ENCODE data around the gene ACTL8. TPM values are rescaled to one million over a fixed set of nuclear protein-coding genes. Genes with fewer than 3 reads are reported as not detected.
"Not testable (repeated sequence)": the region's sequence is repeated elsewhere in the genome, so short reads cannot be mapped to it uniquely, and the experiment has no call there.

The ACTL8 gene
- total RNA-seq, 1 donor from 2014 or later = not detected

GRCh38 chr1:17735348-17735747, 19.8 kb upstream of the ACTL8 start:
- DNase-seq (ENCODE audit: low spot score) = no peak

DNA sequence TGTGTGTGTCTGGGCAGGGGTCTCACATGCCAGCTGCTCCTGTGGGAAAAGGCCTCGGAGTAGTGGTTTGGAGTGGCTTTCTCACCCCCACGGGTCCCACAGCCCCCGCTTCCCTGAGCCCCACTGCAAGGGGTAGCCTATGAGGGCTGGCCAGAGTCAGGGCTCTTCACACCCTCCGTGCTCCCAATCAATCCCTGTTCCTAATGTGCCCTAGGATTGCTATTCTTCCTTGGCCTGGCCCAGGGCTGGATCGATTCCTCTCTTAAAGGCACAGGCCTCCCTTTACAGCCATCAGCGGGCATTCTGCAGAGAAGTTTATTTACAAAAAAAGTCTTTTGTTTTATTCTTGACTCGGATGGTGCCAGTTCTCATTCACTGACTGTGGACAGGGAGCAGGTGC, 19.3 kb upstream of the ACTL8 start:
- DNase-seq (ENCODE audit: low spot score) = no peak

DNA sequence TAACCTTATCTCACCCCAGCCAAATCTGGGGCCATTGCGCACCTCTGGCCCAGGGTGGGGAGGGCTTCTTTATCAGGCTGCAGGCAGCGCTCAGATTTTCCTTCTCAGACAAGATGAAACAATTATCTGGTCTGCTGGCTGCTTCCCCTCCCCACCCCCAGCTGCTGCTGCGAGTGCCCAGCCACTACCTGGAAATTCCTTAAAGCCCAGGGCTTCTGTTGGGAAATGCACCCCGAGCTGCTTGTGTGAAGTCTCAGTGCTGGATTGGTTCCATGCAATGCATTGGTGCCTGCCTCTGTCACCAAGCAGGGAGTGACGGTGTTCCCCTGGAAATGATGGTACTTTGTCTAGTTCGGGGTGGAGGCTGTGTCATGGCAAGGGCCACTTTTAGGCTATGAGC, 18.5 kb upstream of the ACTL8 start:
- no peak for DNase-seq (ENCODE audit: low spot score)

DNA sequence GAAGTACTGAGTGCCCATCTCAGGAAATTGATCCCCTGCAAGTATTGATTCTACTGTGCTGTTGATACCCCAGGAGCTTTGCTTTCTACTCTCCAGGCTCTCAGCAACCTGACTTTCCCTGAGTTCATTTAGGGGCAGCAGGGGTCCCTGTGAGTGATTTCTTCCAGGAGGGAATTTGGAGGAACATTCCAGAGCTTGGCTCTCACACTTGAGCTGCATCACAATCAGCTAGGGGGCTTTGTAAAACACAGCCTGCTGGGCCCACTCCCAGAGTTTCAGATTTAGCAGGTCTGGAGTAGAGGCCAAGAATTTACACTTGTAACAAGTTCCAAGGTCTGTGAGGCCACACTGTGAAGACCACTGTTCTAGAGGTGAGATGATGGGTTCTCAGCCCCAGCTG, 16.1 kb upstream of the ACTL8 start:
- DNase-seq (ENCODE audit: low spot score) = no peak

- no peak for DNase-seq (ENCODE audit: low spot score)
Measured at GRCh38 chr1:17741052-17741451, 14.1 kb upstream of the ACTL8 start.

GRCh38 chr1:17742583-17742982, 12.6 kb upstream of the ACTL8 start:
- DNase-seq (ENCODE audit: low spot score) = no peak

GRCh38 chr1:17743008-17743647, 12.0 kb upstream of the ACTL8 start:
- no peak for DNase-seq (ENCODE audit: low spot score)

- DNase-seq (ENCODE audit: low spot score) = no peak
Measured at GRCh38 chr1:17743925-17744324, 11.2 kb upstream of the ACTL8 start.

DNA sequence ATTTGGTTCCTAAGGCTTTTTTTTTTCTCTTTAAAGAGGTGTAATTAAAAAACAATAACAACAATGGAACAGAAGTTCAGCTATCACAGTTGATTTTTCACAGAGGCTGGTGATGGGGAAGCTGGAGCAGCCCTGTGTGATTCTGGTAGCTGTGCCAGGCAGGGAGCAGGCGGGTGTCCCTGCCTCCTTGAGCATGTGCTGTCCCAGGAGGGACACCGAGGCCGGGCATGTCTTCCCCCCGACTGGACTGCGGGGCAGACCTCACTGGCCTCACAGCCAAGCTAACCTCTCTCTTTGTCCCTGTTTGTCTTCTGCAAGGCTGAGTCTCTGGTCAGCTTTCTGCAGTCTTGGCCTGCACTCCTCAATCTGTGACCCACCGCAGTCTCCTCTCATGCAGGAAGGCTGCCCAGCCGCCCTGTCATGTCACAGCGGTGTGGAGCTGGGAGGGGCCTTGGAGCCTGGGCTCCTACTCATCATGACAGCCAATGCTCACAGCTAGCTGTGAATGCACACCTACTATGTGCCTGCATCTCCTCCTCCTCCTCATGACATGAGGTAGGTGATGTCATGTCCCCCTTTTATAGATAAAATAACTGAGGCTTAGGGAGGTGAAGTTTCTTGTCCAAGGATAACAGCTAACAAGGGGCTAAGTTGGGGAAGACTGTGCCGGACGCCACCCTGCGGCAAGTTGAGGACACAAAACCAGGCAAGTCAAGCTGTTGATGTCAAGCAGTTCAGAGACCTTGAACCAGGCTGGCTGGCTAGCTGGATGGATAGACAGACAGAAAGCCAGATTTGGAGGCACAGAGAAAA, 10.3 kb upstream of the ACTL8 start:
- DNase-seq (ENCODE audit: low spot score) = no peak

- no peak for DNase-seq (ENCODE audit: low spot score)
Measured at GRCh38 chr1:17745479-17745955, 9.6 kb upstream of the ACTL8 start.

DNA sequence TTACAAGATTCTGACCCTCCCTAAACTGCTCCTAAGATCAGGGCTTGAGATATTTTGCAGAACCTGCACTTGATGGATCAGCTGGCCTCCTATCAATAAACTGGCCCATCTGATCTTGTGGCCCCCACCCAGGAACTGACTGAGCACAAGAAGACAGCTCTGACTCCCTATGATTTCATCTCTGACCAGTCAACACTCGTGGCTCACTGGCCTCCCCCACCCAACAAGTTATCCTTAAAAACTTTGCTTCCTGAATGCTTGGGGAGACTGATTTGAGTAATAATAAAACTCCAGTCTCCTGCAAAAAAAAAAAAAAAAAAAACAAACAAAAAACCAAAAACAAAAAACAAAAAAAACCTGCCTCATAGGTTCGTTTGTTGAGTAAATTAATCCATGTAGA, 8.9 kb upstream of the ACTL8 start:
- DNase-seq (ENCODE audit: low spot score) = not testable (repeated sequence)

GRCh38 chr1:17746920-17747319, 8.2 kb upstream of the ACTL8 start:
- DNase-seq (ENCODE audit: low spot score) = no peak

DNA sequence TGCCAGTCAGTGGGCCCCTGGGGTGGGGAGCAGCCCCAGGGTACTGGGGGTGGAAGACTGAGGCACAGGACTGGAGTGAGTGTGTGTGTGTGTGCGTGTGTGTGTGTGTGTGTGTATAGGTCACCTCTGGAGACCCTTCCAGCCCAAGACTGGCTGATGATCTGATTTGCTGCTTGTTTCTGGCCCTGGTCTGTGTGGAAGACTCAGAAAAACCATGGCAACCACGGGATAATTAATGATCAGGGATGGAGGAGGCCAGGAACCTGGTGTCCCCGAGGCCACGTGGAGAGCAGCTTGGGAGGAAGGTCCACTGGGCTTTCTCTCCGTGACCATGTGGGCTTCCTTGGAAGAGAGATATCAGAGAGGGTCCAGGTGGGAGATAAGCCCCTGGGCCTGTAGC, 4.8 kb upstream of the ACTL8 start:
- DNase-seq (ENCODE audit: low spot score) = no peak

DNA sequence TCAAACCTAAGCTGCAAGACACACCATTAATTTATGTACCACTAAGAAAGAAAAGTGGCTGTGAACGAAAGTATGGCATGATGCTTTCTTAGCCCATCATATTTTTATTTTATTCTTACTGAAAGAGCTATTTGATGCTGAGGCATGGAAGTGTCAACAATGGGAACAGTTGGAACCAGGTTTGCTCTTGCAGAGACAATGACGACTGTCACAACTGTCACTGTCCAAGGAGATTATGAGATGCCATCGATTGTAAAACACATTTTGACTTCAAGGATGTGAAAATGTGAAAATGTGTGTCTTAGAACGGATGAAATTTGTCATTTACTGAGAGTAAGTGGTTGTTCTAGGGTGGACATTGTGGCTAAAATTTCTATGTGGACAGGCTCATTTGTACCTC, 2.8 kb upstream of the ACTL8 start:
- DNase-seq (ENCODE audit: low spot score) = no peak

DNA sequence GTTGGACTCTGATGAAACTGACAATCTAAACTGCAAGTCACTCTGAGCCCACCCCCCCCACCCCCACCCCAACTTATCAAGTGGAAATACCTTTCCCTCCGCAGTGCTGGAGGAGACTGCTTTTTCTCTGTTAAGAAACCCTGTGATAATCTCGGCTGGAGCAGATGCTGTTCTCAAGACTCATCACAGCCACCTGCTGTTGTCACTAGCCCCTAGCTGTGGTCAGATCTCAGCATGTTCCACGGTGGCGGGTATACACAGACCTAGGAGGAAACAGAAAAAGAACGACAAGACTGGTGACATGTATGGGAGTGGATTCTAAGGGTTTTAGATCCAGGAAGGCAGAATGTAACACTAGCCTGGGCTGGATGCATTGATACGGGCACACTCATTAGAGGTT, 2.3 kb downstream of the ACTL8 start:
- no peak for DNase-seq (ENCODE audit: low spot score)

DNA sequence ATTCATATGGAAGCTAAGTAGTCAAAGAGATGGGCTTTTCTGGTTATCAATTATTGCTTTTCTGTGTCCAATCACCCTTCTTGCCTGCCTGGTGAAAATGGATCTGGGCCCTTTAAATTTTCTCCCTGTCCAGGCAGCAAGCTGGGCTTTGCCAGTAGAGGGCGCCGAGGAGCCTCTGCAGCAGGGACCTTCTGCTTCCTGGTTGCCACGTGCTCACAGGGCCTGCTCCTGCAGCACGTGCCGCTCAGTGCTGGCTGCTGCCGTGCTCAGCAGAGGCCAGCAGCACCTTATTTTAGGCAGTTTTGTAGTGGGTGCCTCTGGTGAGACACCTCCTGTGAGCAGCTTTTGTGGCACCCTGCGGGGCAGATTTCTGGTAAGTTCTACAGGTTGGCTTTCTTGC, 4.0 kb downstream of the ACTL8 start:
- DNase-seq (ENCODE audit: low spot score) = no peak

DNA sequence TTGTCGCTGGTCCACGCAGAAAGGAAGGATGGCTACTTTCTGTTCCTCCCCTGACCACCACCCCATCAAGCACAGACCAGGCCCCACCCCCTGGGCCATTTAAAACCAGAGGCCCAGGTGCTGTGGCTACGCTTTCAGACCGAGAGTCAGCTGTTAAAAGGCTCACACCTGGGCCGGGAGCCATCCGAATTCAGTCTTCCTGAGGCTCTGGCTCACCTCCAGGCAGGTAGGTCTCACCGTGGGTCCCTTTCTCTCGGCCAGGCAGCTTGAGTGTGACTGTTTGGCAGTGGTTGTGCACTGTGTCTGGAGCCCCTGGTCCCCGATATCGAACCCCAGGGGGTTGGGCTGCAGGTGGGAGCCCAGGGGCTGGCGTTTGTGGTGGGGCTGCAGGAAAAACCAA, 7.2 kb downstream of the ACTL8 start:
- DNase-seq (ENCODE audit: low spot score) = no peak

- DNase-seq (ENCODE audit: low spot score) = no peak
Measured at GRCh38 chr1:17763417-17763816, 8.3 kb downstream of the ACTL8 start.

DNA sequence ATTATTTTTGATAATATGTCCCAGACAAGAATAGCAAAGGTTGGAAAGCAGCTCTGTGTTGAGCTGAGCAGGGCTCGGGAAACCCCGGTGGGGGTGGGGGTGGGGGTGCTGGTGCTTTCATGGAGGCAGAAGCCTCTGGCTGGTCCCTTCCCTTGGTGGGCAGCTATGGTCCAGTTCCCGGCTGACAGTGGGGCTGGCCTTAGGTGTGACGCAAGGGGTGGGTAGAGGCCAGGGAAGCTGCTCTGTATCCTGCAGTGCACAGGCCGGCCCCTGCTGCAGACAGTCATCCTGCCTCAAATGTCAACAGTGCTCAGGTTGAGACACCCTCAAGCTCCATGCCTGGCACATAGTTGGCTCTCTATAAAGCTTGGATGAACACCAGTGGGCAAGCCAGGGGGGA, 8.9 kb downstream of the ACTL8 start:
- DNase-seq (ENCODE audit: low spot score) = no peak

GRCh38 chr1:17764591-17764990, 9.5 kb downstream of the ACTL8 start:
- no peak for DNase-seq (ENCODE audit: low spot score)

DNA sequence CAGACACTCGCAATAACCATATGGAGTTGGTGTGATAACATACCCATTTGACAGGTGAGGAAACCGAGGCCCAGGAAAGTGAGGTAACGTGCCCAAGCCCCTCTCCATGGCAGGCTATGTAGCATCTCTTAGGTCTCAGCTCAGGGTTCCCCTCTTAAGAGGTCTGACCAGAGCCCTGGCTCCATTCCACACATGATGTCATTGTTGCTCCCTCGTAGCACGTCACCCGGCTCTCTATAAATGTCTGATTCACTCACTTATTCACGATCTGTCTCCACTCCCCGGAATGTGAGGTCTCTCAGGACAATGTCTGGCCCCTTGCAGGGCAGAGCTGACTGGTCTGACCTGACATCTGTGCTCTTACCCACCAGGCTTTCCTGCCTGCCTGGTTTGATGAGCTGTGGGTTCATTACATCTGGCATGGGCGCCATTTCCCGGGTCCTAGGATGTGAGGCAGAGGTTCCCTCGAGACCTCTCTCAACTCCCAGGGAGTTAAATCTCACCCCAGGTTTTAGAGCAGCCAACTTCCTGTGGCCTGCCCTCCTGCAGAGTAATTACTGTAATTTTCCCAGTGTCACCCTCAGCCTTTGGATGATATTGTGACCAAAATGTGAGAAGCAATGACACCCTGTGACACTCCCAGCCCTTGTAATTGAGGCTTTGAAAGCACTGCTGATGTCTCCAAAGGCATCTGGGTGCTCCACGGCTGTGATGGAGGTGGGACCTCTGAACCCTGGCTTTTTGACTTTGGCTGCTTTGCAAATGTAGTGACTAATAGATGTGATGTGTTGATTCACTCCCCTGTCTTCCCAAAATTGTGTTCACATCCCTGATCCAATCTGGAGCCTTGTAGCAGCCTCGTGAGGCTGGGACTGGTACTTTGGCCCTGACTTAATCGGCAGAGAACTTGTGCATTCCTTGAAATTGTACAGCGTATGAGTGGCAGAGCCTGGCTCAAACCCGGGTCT, 10.6 kb downstream of the ACTL8 start:
- no peak for DNase-seq (ENCODE audit: low spot score)
